DND-41 (cell line): Measurements from ENCODE around the gene INPP5A.
"Not testable (repeated sequence)": the region's sequence is repeated elsewhere in the genome, so short reads cannot be mapped to it uniquely, and the experiment has no call there.

Source experiments
- ATAC-seq: fragments of 200-7000 bp; cut with Tn5 transposase; 3 replicates; pipeline ENCODE4 v1.9.1; 2021; ENCODE audit warnings: low read depth; ENCODE audit not compliant: insufficient read depth
- DNase-seq: peaks from one replicate; pipeline ENCODE4 v3.0.0-alpha.2; 2020
- H2AFZ ChIP-seq: 2 replicates; pipeline ENCODE4 v1.6.0; 2012; ENCODE audit warnings: low read depth, low read length
- H3K27ac ChIP-seq: 2 replicates; pipeline ENCODE4 v1.5.1; 2012; ENCODE audit warnings: low read length, inconsistent platforms
- H3K27me3 ChIP-seq: fragments of 200-600 bp; sonication (generic); 2 replicates; pipeline ENCODE4 v1.6.0; 2012; ENCODE audit warnings: low read length, mild to moderate bottlenecking, inconsistent platforms; ENCODE audit not compliant: insufficient read depth, poor library complexity
- H3K36me3 ChIP-seq: 2 replicates; pipeline ENCODE4 v1.5.1; 2012; ENCODE audit warnings: low read length, inconsistent platforms; ENCODE audit not compliant: insufficient read depth
- H3K4me1 ChIP-seq: 2 replicates; pipeline ENCODE4 v1.5.1; 2012; ENCODE audit warnings: mild to moderate bottlenecking, low read length; ENCODE audit not compliant: insufficient read depth
- H3K4me2 ChIP-seq: 2 replicates; pipeline ENCODE4 v1.6.0; 2012; ENCODE audit warnings: mild to moderate bottlenecking, moderate library complexity, low read length, inconsistent platforms; ENCODE audit not compliant: insufficient read depth
- H3K4me3 ChIP-seq, 2 experiments: fragments of 200-600 bp in 1 of 2; shearing (Covaris generic) in 1 of 2; 2 replicates each; pipeline ENCODE4 v1.5.1; 2012 to 2016; ENCODE audit warnings: inconsistent platforms in 2 of 2, low read length in 2 of 2, mild to moderate bottlenecking in 2 of 2, low read depth in 1 of 2, moderate library complexity in 1 of 2
- H3K79me2 ChIP-seq: 2 replicates; pipeline ENCODE4 v1.6.0; 2012; ENCODE audit warnings: low read length, inconsistent platforms; ENCODE audit not compliant: insufficient read depth
- H3K9ac ChIP-seq: 2 replicates; pipeline ENCODE4 v1.6.0; 2012; ENCODE audit warnings: low read depth, mild to moderate bottlenecking, inconsistent platforms, low read length, moderate library complexity
- H3K9me3 ChIP-seq: 2 replicates; pipeline ENCODE4 v1.5.1; 2012; ENCODE audit warnings: low read length, moderate library complexity, mild to moderate bottlenecking, inconsistent platforms; ENCODE audit not compliant: insufficient read depth, severe bottlenecking
- H4K20me1 ChIP-seq: 2 replicates; pipeline ENCODE4 v1.6.0; 2012; ENCODE audit warnings: low read length; ENCODE audit not compliant: insufficient read depth
- EZH2 ChIP-seq: IDR thresholded peaks from 3 replicates; pipeline ENCODE4 v1.6.1; 2012; ENCODE audit warnings: borderline replicate concordance, low read depth, mild to moderate bottlenecking, moderate library complexity, low read length, inconsistent platforms; ENCODE audit not compliant: severe bottlenecking
- TF ChIP-seq, protein P1 (sequence below): IDR thresholded peaks from 2 replicates; pipeline ENCODE4 v1.5.1; 2012; ENCODE audit warnings: borderline replicate concordance, low read length, moderate library complexity, mild to moderate bottlenecking; ENCODE audit not compliant: poor library complexity, severe bottlenecking; ENCODE audit errors: extremely low read depth

The INPP5A gene

DNA sequence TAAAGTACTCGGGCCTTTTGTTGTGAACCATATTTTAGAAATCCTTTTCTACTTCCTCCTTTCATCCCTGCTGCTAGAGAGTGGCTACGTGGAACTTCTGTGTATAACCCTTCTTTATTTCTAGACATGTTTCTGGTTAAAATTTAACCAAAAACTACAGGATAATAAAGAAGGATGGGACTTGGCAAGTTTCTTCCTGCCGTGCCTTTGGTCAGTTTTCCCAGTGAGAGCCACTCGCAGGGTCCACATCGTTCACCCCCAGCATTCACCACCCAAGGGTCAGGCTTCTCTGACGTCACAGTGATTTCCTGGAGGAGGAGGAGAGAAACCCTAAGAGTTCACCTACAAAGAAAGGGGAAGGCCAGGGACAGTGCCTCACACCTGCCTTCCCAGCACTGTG, 203.0 kb downstream of the INPP5A start:
- Histone ChIP-seq H4K20me1 (peaks cover 10% of the 10 kb centered on the region; the same call in 1 of the 2 replicates), H3K9me3 (no peaks in the 10 kb centered on the region), H3K4me1 (no peaks in the 10 kb centered on the region), H3K36me3 (peaks cover 18% of the 10 kb centered on the region), H3K9ac (no peak overlapping the region), H3K4me2 (no peak overlapping the region), H2AFZ (no peak overlapping the region), H3K79me2 (no peaks in the 10 kb centered on the region), H3K27me3 (no peaks in the 10 kb centered on the region), H3K27ac (no peak overlapping the region), H3K4me3 (no peak overlapping the region)
- DNase-seq: no peak
- no peak for ATAC-seq
- TF ChIP-seq EZH2: no peak
- TF ChIP-seq, protein P1, sequence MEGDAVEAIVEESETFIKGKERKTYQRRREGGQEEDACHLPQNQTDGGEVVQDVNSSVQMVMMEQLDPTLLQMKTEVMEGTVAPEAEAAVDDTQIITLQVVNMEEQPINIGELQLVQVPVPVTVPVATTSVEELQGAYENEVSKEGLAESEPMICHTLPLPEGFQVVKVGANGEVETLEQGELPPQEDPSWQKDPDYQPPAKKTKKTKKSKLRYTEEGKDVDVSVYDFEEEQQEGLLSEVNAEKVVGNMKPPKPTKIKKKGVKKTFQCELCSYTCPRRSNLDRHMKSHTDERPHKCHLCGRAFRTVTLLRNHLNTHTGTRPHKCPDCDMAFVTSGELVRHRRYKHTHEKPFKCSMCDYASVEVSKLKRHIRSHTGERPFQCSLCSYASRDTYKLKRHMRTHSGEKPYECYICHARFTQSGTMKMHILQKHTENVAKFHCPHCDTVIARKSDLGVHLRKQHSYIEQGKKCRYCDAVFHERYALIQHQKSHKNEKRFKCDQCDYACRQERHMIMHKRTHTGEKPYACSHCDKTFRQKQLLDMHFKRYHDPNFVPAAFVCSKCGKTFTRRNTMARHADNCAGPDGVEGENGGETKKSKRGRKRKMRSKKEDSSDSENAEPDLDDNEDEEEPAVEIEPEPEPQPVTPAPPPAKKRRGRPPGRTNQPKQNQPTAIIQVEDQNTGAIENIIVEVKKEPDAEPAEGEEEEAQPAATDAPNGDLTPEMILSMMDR: no peak

DNA sequence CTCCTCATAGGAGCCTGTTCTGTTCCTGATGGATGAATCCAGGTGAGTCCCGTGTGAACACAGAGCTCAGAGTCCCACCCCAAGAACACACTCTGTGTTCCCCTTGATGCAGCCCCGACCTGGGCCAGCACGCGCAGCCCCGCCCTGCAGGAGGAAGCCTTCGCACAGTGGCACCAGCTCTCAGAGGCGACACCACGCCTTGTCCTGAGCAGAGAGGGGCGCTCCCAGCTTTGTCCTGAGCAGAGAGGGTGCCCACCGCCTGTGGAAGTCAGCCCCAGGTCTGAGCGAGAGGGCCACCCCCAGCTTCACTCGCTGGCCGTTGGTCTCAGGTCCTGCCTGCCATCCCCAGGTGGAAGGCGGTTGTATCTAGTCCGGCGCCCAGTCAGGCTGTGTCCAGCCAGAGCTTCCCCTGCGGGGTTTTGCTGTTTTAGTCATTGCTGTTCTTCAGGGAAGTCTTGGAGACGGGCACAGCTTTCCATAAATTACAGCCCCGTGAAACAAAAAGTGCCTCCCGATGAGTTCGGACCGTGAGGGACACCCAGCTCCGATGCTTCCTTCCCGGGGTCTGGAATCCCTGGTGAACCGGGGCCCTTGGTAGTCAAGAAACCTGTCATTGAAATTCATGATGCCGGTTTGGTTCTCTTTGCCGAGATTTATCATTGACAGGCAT, 204.7 kb downstream of the INPP5A start:
- Histone ChIP-seq H3K4me3 (no peak overlapping the region), H3K27ac (no peak overlapping the region), H4K20me1 (peaks cover 10% of the 10 kb centered on the region; the same call in 1 of the 2 replicates), H3K4me2 (no peak overlapping the region), H3K27me3 (no peaks in the 10 kb centered on the region), H3K9ac (no peak overlapping the region), H3K79me2 (no peaks in the 10 kb centered on the region), H2AFZ (no peak overlapping the region), H3K36me3 (peaks cover 7% of the 10 kb centered on the region), H3K9me3 (no peaks in the 10 kb centered on the region), H3K4me1 (no peaks in the 10 kb centered on the region)
- DNase-seq: no peak
- TF ChIP-seq, protein P1: no peak
- no peak for TF ChIP-seq EZH2
- ATAC-seq: no peak

DNA sequence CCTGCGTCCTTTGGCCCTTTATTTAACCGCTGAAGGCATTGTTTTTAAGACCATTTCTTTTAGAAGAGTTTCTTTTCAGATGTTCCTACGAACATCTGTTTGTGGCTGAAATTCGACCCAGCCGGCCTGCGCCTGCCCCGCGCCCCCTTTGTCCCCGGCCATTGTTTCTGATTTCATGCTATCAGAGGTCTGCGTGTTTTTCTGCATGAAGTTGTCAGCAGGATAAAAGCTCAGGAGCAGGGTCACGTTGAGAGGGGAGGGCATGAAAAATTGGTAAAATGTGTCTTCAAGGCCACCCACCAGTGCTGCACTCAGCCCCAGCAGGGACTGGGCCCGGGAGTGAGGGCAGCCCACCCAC, 205.2 kb downstream of the INPP5A start:
- DNase-seq: no peak
- H3K27ac ChIP-seq: no peak overlapping the region
- no peak overlapping the region for H3K4me3 ChIP-seq
- no peaks in the 10 kb centered on the region for H3K4me1 ChIP-seq
- H3K9me3 ChIP-seq: no peaks in the 10 kb centered on the region
- H3K27me3 ChIP-seq: no peaks in the 10 kb centered on the region
- H3K4me2 ChIP-seq: no peak overlapping the region
- TF ChIP-seq EZH2: no peak
- TF ChIP-seq, protein P1: no peak
- no peak for ATAC-seq
- peaks cover 10% of the 10 kb centered on the region; the same call in 1 of the 2 replicates for H4K20me1 ChIP-seq
- no peak overlapping the region for H3K9ac ChIP-seq
- H2AFZ ChIP-seq: no peak overlapping the region
- peaks cover 7% of the 10 kb centered on the region for H3K36me3 ChIP-seq
- no peaks in the 10 kb centered on the region for H3K79me2 ChIP-seq

DNA sequence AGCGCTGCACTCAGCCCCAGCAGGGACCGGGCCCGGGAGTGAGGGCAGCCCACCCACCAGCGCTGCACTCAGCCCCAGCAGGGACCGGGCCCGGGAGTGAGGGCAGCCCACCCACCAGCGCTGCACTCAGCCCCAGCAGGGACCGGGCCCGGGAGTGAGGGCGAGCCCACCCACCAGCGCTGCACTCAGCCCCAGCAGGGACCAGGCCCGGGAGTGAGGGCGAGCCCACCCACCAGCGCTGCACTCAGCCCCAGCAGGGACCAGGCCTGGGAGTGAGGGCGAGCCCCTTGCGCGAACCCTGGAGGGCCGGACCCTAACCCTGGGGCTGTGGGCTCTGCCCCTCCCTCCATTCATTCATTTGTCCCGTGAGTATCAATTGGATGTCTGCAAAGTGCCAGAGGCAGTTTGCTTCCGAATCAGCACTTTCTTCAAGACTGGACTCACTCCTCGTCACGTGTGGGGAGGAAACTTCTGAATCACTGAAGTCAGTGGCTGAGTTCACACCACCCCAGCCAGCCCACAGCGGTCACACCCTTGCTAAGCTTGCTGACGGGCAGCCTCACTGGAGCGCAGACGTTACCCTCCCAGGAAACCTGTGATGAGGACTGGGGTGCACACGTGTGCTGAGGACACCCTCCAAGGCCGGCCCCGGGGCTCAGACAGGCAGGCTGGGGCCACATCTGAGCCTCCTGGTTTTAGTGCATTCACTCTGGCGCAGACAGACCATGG, 205.8 kb downstream of the INPP5A start:
- not testable (repeated sequence) for H3K27ac ChIP-seq, H3K36me3 ChIP-seq

More for the DNA sequence above, 205.8 kb downstream of the INPP5A start:
- H3K4me2 ChIP-seq, H3K4me1 ChIP-seq, ATAC-seq, H3K79me2 ChIP-seq, H3K4me3 ChIP-seq, H2AFZ ChIP-seq, DNase-seq, H3K9ac ChIP-seq, H3K27me3 ChIP-seq, H3K9me3 ChIP-seq: not testable (repeated sequence)
- peaks cover 10% of the 10 kb centered on the region; the same call in 1 of the 2 replicates for H4K20me1 ChIP-seq
